8988T (cell line): ENCODE data around the gene POLA1.
"Not testable (repeated sequence)": the region's sequence is repeated elsewhere in the genome, so short reads cannot be mapped to it uniquely, and the experiment has no call there.

ENCODE experiments used
- DNase-seq: peaks from one replicate; pipeline ENCODE4 v3.0.0; 2011

The POLA1 gene, protein sequence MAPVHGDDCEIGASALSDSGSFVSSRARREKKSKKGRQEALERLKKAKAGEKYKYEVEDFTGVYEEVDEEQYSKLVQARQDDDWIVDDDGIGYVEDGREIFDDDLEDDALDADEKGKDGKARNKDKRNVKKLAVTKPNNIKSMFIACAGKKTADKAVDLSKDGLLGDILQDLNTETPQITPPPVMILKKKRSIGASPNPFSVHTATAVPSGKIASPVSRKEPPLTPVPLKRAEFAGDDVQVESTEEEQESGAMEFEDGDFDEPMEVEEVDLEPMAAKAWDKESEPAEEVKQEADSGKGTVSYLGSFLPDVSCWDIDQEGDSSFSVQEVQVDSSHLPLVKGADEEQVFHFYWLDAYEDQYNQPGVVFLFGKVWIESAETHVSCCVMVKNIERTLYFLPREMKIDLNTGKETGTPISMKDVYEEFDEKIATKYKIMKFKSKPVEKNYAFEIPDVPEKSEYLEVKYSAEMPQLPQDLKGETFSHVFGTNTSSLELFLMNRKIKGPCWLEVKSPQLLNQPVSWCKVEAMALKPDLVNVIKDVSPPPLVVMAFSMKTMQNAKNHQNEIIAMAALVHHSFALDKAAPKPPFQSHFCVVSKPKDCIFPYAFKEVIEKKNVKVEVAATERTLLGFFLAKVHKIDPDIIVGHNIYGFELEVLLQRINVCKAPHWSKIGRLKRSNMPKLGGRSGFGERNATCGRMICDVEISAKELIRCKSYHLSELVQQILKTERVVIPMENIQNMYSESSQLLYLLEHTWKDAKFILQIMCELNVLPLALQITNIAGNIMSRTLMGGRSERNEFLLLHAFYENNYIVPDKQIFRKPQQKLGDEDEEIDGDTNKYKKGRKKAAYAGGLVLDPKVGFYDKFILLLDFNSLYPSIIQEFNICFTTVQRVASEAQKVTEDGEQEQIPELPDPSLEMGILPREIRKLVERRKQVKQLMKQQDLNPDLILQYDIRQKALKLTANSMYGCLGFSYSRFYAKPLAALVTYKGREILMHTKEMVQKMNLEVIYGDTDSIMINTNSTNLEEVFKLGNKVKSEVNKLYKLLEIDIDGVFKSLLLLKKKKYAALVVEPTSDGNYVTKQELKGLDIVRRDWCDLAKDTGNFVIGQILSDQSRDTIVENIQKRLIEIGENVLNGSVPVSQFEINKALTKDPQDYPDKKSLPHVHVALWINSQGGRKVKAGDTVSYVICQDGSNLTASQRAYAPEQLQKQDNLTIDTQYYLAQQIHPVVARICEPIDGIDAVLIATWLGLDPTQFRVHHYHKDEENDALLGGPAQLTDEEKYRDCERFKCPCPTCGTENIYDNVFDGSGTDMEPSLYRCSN (N-terminal part only)

DNA sequence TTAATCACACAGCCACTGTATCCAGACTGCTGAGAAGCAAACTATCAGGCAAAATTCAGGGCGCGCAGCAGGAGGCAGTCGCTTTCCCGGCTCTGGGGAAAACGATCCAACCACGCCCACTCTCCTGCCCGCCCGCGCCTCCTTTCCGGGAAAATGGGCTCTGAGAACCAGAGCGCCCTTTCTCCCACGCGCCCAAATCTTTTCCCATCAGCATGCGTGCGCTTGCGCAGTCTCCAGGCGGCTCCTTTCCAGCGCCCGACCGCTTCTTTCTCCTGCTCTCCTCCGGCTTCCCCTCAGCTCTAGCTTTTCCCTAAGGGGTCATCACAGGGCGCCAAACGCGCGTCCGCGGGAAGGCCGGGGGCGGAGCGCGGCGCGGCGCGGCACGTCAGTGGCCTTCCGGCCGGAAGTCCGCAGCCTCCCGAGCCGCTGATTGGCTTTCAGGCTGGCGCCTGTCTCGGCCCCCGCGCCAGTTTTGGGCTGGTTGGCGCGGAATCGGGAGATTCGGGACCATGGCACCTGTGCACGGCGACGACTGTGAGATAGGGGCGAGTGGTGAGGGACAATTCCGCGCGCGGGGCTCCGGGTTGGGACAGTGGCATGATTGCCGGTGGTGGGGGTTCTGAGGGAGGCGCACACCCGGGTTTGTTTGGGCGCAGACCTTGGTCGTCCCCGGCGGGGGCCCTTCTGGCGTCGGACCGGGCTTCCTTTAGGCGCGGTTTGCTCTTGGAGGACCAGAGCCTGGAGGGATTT lies at the start of gene POLA1:
TSS of gene POLA1 (plus strand) at position 466 of the 750 bp plus-strand sequence. CDS start at position 510, 44 bp downstream.
- peak; percentile 74 for DNase-seq

DNA sequence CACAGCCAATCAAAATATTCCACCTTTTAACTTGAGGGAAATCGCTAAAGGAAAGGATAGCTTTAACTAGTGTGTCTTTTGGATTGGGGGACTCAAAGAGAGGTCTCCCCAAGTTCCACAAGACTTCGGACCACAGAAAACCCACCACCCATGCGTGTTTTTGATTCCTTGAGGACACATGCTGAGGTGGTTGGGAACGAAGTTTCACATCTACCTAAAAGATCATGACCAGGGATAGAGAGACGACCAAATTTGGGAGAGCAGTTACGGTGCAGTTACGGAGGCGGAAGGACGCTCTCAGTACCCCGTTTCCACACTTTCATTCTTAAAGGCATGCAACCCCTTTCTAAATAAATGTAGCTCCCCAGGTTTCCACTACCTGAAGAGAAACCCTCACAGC lies 47.7 kb upstream of the POLA1 start:
- DNase-seq, result no peak

DNA sequence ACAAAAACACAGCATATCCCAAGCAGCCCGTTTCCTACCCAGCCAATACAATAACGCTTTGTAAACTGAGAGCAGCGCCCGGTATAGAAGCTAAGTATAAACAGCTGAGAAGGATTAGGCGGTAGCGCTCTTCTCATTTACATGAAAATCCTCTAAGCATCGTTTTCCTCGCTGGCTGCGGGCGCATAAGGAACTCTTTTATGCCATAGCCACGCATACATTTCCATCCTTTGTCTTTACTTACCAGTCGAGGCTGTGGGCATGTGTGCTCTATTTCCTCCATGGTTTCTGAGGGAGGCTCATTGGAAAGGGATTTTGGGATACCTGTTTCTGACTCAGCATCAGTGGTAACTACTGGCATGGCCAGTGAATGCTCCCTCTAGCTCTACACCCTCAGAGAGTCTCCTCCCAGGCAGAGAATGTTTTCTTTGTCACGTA lies 47.0 kb upstream of the POLA1 start:
- DNase-seq, result no peak

DNA sequence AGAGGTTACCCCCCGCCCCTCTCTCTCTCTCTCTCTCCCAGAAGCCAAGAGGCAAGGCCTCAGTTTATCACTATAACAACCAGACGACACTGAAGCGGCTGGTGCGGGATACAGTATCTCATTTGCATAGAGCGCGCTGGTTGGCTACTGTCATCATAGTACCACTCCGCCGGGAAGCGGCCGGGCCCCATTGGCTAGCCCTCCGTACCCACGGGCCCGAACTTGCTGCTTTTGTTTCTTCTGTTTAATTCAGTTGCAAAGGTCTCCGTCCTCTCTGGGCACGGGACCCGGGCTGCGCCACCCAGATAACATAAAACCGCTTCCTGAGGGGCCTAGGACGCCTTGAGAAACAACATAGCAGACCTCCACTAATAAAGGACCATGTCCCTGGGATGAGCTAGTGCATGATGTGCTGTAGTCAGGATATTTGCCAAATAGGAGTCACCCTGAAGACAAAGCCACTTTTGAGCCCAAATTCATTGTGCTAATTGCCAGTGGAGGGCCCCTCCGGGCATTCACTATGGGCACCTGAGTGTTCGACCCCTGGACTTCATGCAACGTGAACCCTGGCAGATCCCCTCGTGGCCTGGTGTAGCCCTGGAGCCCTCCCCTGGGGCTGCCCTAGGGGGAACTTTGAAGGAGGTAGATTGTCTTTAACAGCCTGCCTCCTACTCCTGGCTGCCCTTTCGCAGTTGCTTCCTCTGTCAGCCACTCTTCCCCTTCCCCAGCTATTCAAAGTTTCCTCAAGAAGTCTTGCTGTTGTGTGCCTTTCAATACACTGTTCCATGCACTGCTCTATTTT lies 46.3 kb upstream of the POLA1 start, which contains the start of gene PCYT1B:
TSS of gene PCYT1B (minus strand) at position 91 of the 802 bp plus-strand sequence. CDS start 242 bp downstream, outside the sequence.
- DNase-seq, result no peak

DNA sequence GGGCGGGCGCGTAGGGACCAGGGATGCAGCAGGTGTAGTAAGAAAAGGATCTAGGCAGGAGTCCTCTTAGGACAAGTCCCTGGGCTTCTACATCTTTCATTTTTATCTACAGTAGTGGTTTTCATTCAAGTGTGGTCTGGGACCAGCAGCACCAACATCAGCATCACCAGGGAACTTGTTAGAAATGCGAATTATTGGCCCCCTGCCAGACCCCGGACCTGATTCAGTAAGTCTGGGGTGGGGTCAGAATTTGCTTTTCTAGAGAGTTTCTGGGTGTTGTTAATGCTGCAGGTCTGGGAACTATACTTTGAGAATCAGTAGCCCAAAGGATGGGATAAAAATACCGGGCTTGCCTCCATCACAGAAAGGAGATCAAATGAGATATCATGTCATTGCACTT lies 45.2 kb upstream of the POLA1 start:
- no peak for DNase-seq

- DNase-seq, result no peak
These were observed 41.9 kb upstream of the POLA1 start for GRCh38 chrX:24651783-24652182.

- not testable (repeated sequence) for DNase-seq
These were observed 38.0 kb upstream of the POLA1 start for GRCh38 chrX:24655679-24656078.

DNA sequence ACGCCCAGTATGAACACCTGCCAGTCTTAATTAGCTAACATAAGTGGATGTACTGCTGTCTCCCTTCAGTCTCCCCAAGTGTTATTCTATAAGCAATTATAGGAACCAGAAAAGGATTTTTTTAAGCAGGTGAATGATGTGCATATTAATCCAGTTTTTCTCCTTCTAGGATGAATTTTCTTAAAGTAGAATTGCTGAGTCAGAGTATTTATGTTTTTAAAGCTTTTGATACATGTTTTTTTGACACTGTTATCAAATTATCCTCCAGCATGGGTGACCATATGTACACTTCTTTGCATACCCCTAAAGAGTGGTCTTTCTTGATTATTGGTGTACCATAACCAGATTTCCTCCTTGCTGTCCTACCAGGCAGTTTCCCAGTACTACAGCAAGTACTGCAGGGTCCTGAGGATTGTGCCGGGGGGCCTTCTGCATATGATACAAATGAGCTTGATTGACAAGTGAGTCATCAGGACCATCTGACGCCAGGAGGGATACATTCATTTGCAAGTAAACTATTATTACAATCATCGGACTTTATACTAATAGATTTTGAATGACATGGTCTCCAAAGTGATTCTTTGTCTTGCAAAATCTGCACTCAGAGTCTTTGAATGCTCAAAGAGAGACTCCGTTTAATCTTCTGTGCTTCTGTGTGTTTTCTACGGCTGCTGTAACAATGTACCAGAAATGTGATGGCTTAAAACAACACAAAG lies 35.9 kb upstream of the POLA1 start:
- no peak for DNase-seq

GRCh38 chrX:24658421-24658820 lies 35.3 kb upstream of the POLA1 start:
- DNase-seq, result no peak

GRCh38 chrX:24659106-24659505 lies 34.6 kb upstream of the POLA1 start:
- no peak for DNase-seq

GRCh38 chrX:24659646-24660045 lies 34.1 kb upstream of the POLA1 start:
- no peak for DNase-seq

GRCh38 chrX:24661292-24661691 lies 32.4 kb upstream of the POLA1 start:
- no peak for DNase-seq

- DNase-seq, result no peak
These were observed 31.4 kb upstream of the POLA1 start for GRCh38 chrX:24662352-24662751.

DNA sequence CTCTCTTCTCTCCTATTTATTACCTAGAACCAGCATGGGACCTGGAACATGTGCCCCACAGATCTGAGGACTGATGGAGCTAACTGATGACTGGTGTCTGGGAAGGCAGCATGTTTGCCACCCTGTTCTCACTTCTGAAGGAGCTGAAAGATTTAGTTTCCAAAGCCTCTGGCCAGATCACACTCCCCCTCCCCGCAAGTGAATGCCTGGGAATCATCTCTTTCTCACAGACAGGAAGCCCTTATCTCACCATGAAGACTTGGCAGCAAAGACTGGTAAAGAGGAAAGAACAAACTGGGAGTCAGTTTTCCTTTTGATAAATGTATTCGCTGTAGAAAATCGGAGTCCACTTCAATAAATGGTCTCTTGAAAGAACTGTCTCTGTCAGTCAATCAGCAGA lies 25.6 kb upstream of the POLA1 start:
- no peak for DNase-seq

GRCh38 chrX:24672701-24673190 lies 21.0 kb upstream of the POLA1 start:
- DNase-seq, result no peak

DNA sequence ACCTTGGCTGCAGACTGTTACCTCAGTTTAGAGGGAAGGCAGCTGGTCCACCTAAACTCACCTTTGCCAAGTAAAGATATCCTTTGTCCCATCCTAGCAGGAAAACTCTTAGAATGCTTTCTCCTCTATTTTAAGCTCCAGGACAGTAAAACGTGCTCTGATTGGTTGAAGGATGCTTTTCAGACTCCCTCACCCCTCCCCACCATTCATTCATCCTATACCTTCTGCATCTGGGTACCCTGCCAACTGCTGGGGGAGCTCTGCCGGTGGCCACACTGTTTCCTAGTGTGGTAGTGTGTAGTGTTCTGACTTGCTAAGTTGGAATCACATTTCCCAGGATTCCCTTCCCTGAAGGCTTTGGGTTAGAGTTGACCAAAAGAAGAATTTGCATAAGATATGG lies 20.3 kb upstream of the POLA1 start:
- DNase-seq, result no peak

- DNase-seq, result no peak
These were observed 17.2 kb upstream of the POLA1 start for GRCh38 chrX:24676403-24677024.

DNA sequence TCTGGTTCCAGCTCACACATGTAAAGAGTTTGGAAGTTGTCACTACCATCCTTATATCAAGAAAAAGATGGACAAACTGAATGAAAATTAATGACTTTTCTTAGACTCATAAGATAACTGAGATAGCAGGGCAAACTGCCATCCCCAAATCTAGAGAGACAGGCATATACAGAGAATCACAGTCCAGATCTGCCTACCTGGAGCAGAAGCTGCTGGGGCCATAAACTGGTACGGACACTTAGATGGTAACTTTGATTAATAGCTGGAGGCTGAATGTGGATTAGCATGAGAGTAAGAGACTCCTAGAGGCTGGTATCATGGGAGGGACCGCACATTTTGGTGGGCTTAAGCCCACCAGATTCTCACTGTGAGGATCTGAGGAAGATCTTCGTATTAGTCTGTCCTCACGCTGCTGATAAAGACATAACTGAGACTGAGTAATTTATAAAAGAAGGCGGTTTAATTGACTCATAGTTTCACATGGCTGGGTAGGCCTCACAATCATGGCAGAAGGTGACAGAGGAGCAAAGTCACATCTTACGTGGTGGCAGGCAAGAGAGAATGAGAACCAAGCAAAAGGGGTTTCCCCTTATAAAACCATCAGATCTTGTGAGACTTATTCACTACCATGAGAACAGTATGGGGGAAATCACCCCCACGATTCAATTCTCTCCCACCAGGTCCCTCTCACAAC lies 10.8 kb upstream of the POLA1 start:
- DNase-seq, result no peak

DNA sequence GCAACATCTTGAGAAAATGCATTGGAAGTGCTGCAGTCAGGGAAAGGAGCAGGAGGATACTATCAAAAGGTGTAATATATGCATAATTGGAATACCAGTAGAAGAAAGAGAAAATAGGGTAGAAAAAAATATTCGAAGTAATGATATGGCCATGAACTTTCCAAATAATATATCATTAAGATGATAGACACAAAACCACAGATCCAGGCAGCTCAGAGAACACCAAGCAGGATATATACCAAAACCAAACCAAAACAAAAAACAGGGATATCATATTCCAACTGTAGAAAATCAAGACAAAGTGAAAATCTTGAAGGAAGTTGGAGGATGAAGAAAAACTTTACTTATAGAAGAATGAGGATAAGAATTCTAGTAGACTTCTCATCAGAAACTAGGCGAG lies 9.7 kb upstream of the POLA1 start:
- DNase-seq, result no peak
